ENCODE results near the gene MYMK. TPM values are rescaled to one million over a fixed set of nuclear protein-coding genes. Genes with fewer than 3 reads are reported as not detected.

Gene MYMK
- total and polyA plus RNA-seq, 2 of the 13 experiments (the other 11 are each of a cell fraction or from before 2014, with no cell fraction given): not detected

DNA sequence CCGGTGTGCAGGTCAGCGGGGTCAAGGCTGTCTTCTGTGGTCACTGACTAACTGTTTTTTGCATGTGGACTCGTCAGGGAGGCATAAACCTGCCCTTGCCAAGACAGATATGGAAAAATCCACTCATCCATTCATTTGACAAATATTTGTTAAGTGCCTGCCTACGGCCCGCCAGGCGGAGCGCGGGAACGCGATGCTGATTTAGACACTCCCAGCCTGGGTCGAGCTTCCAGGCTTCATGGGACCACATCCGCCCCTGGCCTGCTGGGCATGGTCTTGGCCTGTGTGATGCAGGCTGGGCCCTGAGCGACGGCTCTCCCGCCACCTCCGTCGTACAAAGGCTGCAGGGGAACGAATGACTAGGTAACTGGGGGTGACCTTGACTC lies 18.1 kb downstream of the MYMK start (continued):
- TF ChIP-seq, protein P1, sequence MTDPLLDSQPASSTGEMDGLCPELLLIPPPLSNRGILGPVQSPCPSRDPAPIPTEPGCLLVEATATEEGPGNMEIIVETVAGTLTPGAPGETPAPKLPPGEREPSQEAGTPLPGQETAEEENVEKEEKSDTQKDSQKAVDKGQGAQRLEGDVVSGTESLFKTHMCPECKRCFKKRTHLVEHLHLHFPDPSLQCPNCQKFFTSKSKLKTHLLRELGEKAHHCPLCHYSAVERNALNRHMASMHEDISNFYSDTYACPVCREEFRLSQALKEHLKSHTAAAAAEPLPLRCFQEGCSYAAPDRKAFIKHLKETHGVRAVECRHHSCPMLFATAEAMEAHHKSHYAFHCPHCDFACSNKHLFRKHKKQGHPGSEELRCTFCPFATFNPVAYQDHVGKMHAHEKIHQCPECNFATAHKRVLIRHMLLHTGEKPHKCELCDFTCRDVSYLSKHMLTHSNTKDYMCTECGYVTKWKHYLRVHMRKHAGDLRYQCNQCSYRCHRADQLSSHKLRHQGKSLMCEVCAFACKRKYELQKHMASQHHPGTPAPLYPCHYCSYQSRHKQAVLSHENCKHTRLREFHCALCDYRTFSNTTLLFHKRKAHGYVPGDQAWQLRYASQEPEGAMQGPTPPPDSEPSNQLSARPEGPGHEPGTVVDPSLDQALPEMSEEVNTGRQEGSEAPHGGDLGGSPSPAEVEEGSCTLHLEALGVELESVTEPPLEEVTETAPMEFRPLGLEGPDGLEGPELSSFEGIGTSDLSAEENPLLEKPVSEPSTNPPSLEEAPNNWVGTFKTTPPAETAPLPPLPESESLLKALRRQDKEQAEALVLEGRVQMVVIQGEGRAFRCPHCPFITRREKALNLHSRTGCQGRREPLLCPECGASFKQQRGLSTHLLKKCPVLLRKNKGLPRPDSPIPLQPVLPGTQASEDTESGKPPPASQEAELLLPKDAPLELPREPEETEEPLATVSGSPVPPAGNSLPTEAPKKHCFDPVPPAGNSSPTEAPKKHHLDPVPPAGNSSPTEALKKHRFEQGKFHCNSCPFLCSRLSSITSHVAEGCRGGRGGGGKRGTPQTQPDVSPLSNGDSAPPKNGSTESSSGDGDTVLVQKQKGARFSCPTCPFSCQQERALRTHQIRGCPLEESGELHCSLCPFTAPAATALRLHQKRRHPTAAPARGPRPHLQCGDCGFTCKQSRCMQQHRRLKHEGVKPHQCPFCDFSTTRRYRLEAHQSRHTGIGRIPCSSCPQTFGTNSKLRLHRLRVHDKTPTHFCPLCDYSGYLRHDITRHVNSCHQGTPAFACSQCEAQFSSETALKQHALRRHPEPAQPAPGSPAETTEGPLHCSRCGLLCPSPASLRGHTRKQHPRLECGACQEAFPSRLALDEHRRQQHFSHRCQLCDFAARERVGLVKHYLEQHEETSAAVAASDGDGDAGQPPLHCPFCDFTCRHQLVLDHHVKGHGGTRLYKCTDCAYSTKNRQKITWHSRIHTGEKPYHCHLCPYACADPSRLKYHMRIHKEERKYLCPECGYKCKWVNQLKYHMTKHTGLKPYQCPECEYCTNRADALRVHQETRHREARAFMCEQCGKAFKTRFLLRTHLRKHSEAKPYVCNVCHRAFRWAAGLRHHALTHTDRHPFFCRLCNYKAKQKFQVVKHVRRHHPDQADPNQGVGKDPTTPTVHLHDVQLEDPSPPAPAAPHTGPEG (CRISPR knock-in tag; IDR thresholded peaks at IDR 0.05): peak; percentile 86; the same call in 1 of the 2 replicates
- TF ChIP-seq AKAP8 (CRISPR knock-in tag; IDR thresholded peaks at IDR 0.05) (no peak), ZNF138 (CRISPR knock-in tag; IDR thresholded peaks at IDR 0.05; ENCODE audit: low read depth) (peak; percentile 70; the same call in 1 of the 2 replicates), ZNF678 (CRISPR knock-in tag; IDR thresholded peaks at IDR 0.05) (0 out of 2 replicates have a peak, but pooled peaks have one; percentile 48), PITX1 (CRISPR knock-in tag; IDR thresholded peaks at IDR 0.05) (peak; percentile 71), FOXJ3 (CRISPR knock-in tag; IDR thresholded peaks at IDR 0.05; ENCODE audit: borderline replicate concordance) (peak; percentile 83; the same call in 1 of the 2 replicates), ZNF788 (CRISPR knock-in tag; IDR thresholded peaks at IDR 0.05; ENCODE audit: borderline replicate concordance) (peak; percentile 98; the same call in 1 of the 2 replicates), POGZ (CRISPR knock-in tag; IDR thresholded peaks at IDR 0.05) (peak; percentile 17), ZNF263 (CRISPR knock-in tag; IDR thresholded peaks at IDR 0.05) (peak; percentile 40), HDAC1 (CRISPR knock-in tag; IDR thresholded peaks at IDR 0.05) (peak; percentile 56; the same call in 1 of the 2 replicates), HIVEP1 (CRISPR knock-in tag; IDR thresholded peaks at IDR 0.05) (peak; percentile 77; the same call in 1 of the 2 replicates), ZNF674 (CRISPR knock-in tag; IDR thresholded peaks at IDR 0.05; ENCODE audit: low read depth) (0 out of 2 replicates have a peak, but pooled peaks have one; percentile 59), ZNF629 (CRISPR knock-in tag; conservative IDR thresholded peaks at IDR 0.05) (peak; percentile 40; the same call in 1 of the 2 replicates), ZKSCAN8 (CRISPR knock-in tag; IDR thresholded peaks at IDR 0.05; ENCODE audit: borderline replicate concordance) (0 out of 2 replicates have a peak, but pooled peaks have one; percentile 39), BRD4 (CRISPR knock-in tag; IDR thresholded peaks at IDR 0.05) (peak; percentile 58)
- TF ChIP-seq, protein P2, sequence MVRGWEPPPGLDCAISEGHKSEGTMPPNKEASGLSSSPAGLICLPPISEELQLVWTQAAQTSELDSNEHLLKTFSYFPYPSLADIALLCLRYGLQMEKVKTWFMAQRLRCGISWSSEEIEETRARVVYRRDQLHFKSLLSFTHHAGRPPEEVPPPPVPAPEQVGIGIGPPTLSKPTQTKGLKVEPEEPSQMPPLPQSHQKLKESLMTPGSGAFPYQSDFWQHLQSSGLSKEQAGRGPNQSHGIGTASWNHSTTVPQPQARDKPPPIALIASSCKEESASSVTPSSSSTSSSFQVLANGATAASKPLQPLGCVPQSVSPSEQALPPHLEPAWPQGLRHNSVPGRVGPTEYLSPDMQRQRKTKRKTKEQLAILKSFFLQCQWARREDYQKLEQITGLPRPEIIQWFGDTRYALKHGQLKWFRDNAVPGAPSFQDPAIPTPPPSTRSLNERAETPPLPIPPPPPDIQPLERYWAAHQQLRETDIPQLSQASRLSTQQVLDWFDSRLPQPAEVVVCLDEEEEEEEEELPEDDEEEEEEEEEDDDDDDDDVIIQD (CRISPR knock-in tag; IDR thresholded peaks at IDR 0.05; ENCODE audit: low read depth): peak; percentile 41; the same call in 1 of the 2 replicates
- TF ChIP-seq, protein P3, sequence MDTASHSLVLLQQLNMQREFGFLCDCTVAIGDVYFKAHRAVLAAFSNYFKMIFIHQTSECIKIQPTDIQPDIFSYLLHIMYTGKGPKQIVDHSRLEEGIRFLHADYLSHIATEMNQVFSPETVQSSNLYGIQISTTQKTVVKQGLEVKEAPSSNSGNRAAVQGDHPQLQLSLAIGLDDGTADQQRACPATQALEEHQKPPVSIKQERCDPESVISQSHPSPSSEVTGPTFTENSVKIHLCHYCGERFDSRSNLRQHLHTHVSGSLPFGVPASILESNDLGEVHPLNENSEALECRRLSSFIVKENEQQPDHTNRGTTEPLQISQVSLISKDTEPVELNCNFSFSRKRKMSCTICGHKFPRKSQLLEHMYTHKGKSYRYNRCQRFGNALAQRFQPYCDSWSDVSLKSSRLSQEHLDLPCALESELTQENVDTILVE (CRISPR knock-in tag; IDR thresholded peaks at IDR 0.05): peak; percentile 53; the same call in 1 of the 2 replicates
- TF ChIP-seq, protein P4, sequence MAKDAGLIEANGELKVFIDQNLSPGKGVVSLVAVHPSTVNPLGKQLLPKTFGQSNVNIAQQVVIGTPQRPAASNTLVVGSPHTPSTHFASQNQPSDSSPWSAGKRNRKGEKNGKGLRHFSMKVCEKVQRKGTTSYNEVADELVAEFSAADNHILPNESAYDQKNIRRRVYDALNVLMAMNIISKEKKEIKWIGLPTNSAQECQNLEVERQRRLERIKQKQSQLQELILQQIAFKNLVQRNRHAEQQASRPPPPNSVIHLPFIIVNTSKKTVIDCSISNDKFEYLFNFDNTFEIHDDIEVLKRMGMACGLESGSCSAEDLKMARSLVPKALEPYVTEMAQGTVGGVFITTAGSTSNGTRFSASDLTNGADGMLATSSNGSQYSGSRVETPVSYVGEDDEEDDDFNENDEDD (CRISPR knock-in tag; IDR thresholded peaks at IDR 0.05; ENCODE audit: borderline replicate concordance): peak; percentile 96
- TF ChIP-seq, protein P5, sequence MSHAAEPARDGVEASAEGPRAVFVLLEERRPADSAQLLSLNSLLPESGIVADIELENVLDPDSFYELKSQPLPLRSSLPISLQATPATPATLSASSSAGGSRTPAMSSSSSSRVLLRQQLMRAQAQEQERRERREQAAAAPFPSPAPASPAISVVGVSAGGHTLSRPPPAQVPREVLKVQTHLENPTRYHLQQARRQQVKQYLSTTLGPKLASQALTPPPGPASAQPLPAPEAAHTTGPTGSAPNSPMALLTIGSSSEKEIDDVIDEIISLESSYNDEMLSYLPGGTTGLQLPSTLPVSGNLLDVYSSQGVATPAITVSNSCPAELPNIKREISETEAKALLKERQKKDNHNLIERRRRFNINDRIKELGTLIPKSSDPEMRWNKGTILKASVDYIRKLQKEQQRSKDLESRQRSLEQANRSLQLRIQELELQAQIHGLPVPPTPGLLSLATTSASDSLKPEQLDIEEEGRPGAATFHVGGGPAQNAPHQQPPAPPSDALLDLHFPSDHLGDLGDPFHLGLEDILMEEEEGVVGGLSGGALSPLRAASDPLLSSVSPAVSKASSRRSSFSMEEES (CRISPR knock-in tag; IDR thresholded peaks at IDR 0.05): peak; percentile 56; the same call in 1 of the 2 replicates
